ENCODE data around the gene SNAI3. TPM values are rescaled to one million over a fixed set of nuclear protein-coding genes. Genes with fewer than 3 reads are reported as not detected.
A peak's percentile ranks its signal among the peaks of the same experiment; 100 is the strongest.

The SNAI3 gene
- total and polyA plus RNA-seq, 2 of the 8 experiments (the other 6 are each of a cell fraction or from before 2014, with no cell fraction given) = 8.5 to 13.3 TPM

- Histone ChIP-seq H4K20me1 (replicated peaks in 1 of 2; ENCODE audit: control insufficient read depth in 1 of 2, insufficient read depth in 2 of 2, low read length in 2 of 2) (peaks cover 0 to 1% of the 10 kb centered on the region in 2 experiments), H3K27me3 (replicated peaks in 1 of 4; ENCODE audit: control insufficient read depth in 3 of 4, extremely low read depth in 1 of 4, insufficient read depth in 3 of 4, low read length in 3 of 4) (peaks cover 0 to 12% (median 9%) of the 10 kb centered on the region in 4 experiments; a peak in 3 of 7 replicates)
- TF ChIP-seq CTBP2 (IDR thresholded peaks at IDR 0.05; ENCODE audit: borderline replicate concordance, insufficient read depth, insufficient read length, low read length) = no peak
- TF ChIP-seq ATF2 (IDR thresholded peaks at IDR 0.05; ENCODE audit: low read length) = no peak
Measured at GRCh38 chr16:88688013-88688778, 1.9 kb upstream of the SNAI3 start.

More at GRCh38 chr16:88688013-88688778, 1.9 kb upstream of the SNAI3 start:
- peaks cover 13% of the 10 kb centered on the region; the same call in 1 of the 2 replicates for H3K23me2 ChIP-seq (ENCODE audit: low read depth, low read length)
- POLR2A ChIA-PET (ENCODE audit: partially characterized antibody) = interaction anchor here (1.1 to 2.1 kb wide), 5 partner anchors 10 to 121 kb away, joined by 3 to 8 read pairs (median 4); no protein-coding TSS in a partner anchor
- H2BK20ac ChIP-seq (ENCODE audit: low read length) = no peak overlapping the region
- H3K9ac ChIP-seq (replicated peaks in 1 of 4; ENCODE audit: extremely low read depth in 1 of 4, low read depth in 3 of 4, low read length in 3 of 4) = no peak overlapping the region
- H2BK12ac ChIP-seq (ENCODE audit: low read depth, low read length) = no peak overlapping the region
- H2BK5ac ChIP-seq (ENCODE audit: low read depth, low read length) = 0 out of 2 replicates have a peak overlapping the region, but pooled peaks have one; percentile 35
- no peaks in the 10 kb centered on the region for H3K36me3 ChIP-seq (ENCODE audit: control insufficient read depth in 2 of 4, insufficient read depth in 4 of 4, low read length in 3 of 4)
- H3K4me3 ChIP-seq (ENCODE audit: extremely low read depth in 1 of 4, insufficient read depth in 2 of 4, low read depth in 3 of 4, low read length in 4 of 4) = no peak overlapping the region
- no peak overlapping the region for H4K91ac ChIP-seq (replicated peaks; ENCODE audit: insufficient read length, low read length)
- H4K8ac ChIP-seq (ENCODE audit: extremely low read depth, insufficient read depth, low read length) = no peak overlapping the region; the same call in 1 of the 2 replicates
- H3K4me2 ChIP-seq (ENCODE audit: insufficient read depth in 1 of 2, low read depth in 2 of 2, low read length in 2 of 2) = no peak overlapping the region
- CTCF ChIA-PET (ENCODE audit: partially characterized antibody) = interaction anchor here (0.7 to 5.7 kb wide), 9 partner anchors 10 to 149 kb away, joined by 3 to 87 read pairs (median 5); no protein-coding TSS in a partner anchor
- no peak overlapping the region for H2BK15ac ChIP-seq (ENCODE audit: low read length)
- 72% methylated on average over 21 of the region's 28 CpGs; no CpG with 5 or more reads in 1 of the 2 experiments for WGBS, 2 experiments (ENCODE audit: extremely low coverage in 1 of 2, insufficient coverage in 1 of 2, insufficient read length in 1 of 2, insufficient replicate concordance in 2 of 2, low coverage in 1 of 2, low lambda C conversion rate in 2 of 2, missing lambda C conversion rate in 1 of 2)
- H4K5ac ChIP-seq (ENCODE audit: insufficient read length, low read depth, low read length) = no peak overlapping the region
- DNase-seq (ENCODE audit: low read depth in 1 of 2, low spot score in 2 of 2) (no peak), FAIRE-seq (no peak)
- no peak overlapping the region for H3K27ac ChIP-seq (ENCODE audit: low read depth, low read length)
- H3K18ac ChIP-seq (ENCODE audit: extremely low read depth, low read length) = no peak overlapping the region
- no peak overlapping the region for H3K14ac ChIP-seq (ENCODE audit: insufficient read length)
- H3K4me1 ChIP-seq (replicated peaks in 1 of 4; ENCODE audit: control insufficient read depth in 3 of 4, insufficient read depth in 4 of 4, low read length in 3 of 4) = peaks cover 0 to 8% (median 6%) of the 10 kb centered on the region in 4 experiments; a peak in 6 of 7 replicates
- H3K79me1 ChIP-seq (ENCODE audit: low read depth, low read length) = no peaks in the 10 kb centered on the region
- no peak overlapping the region for H3K56ac ChIP-seq (replicated peaks; ENCODE audit: insufficient read length, low read depth, low read length)
- H3K4ac ChIP-seq (replicated peaks; ENCODE audit: insufficient read length, low read depth, low read length) = no peak overlapping the region
- H2BK120ac ChIP-seq (replicated peaks; ENCODE audit: low read depth, low read length) = no peak overlapping the region
- no peaks in the 10 kb centered on the region for H3K79me2 ChIP-seq (ENCODE audit: control insufficient read depth in 1 of 2, insufficient read depth in 2 of 2, low read length in 2 of 2)
- H3K23ac ChIP-seq (ENCODE audit: insufficient read length) = no peak overlapping the region
- H3K9me3 ChIP-seq (ENCODE audit: insufficient read depth in 2 of 2, low read depth in 1 of 2, low read length in 1 of 2) = no peaks in the 10 kb centered on the region
- H2AK5ac ChIP-seq (ENCODE audit: low read depth, low read length) = no peak overlapping the region
- no peak overlapping the region for H2AFZ ChIP-seq (ENCODE audit: low read length)

Data from H1 (cell line).